Adrenal gland (tissue), 5 donors: ENCODE data around the gene CIAPIN1.

ENCODE experiments used
- POLR2A ChIP-seq, 2 donors: fragments of 450-650 bp; IDR thresholded peaks; one replicate each; pipeline ENCODE4 v1.6.1; 2017; ENCODE audit warnings: antibody characterized with exemption in 2 of 2, mild to moderate bottlenecking in 2 of 2, moderate library complexity in 1 of 2
- TF ChIP-seq, protein P1 (sequence below), 6 experiments: fragments of 450-650 bp in 4 of 6; fragments of 200-600 bp in 2 of 6; sonication (generic) in 1 of 6; IDR thresholded peaks; 1 replicate in 5 of 6; 2 replicates in 1 of 6; pipeline versions ENCODE4 v1.5.1 to v1.8.0; 2016 to 2021; ENCODE audit warnings: antibody characterized with exemption in 6 of 6, mild to moderate bottlenecking in 2 of 6, moderate library complexity in 1 of 6
- donor health status: DM: no; HTN: no; CAD: no.

- TF ChIP-seq, protein P1, sequence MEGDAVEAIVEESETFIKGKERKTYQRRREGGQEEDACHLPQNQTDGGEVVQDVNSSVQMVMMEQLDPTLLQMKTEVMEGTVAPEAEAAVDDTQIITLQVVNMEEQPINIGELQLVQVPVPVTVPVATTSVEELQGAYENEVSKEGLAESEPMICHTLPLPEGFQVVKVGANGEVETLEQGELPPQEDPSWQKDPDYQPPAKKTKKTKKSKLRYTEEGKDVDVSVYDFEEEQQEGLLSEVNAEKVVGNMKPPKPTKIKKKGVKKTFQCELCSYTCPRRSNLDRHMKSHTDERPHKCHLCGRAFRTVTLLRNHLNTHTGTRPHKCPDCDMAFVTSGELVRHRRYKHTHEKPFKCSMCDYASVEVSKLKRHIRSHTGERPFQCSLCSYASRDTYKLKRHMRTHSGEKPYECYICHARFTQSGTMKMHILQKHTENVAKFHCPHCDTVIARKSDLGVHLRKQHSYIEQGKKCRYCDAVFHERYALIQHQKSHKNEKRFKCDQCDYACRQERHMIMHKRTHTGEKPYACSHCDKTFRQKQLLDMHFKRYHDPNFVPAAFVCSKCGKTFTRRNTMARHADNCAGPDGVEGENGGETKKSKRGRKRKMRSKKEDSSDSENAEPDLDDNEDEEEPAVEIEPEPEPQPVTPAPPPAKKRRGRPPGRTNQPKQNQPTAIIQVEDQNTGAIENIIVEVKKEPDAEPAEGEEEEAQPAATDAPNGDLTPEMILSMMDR (IDR thresholded peaks at IDR 0.05) = no peak
- TF ChIP-seq POLR2A (IDR thresholded peaks at IDR 0.05) = no peak
Observed at GRCh38 chr16:57484515-57485005, 37.4 kb upstream of the CIAPIN1 start.
